ENCODE results near the gene ZGRF1. TPM values are rescaled to one million over a fixed set of nuclear protein-coding genes. Genes with fewer than 3 reads are reported as not detected.
"Not testable (repeated sequence)": the region's sequence is repeated elsewhere in the genome, so short reads cannot be mapped to it uniquely, and the experiment has no call there.

ZGRF1 gene
- total RNA-seq, 3 donors from 2014 or later: 4.9 to 9.4 (median 5.0) TPM

DNA sequence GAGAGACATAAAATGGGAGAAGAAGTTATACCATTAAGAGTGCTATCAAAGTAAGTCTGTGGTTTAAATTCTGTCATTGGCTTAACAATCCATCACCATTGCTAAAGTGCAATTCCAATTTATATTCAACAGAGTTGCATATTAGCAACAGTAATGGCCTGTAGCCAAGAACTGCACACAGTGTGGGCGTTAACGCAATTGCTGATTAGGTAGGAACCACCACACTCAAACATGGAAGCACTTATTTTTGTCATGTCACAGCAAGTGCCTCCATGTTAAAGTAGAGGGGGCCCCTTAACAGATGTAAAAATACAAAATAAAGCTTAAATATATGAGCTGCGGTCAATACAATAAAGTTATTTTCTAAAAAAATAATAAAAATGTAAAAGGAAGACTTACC lies 11.1 kb upstream of the ZGRF1 start:
- H3K9me3 ChIP-seq: no peaks in the 10 kb centered on the region
- H3K4me3 ChIP-seq: no peak overlapping the region
- DNase-seq (ENCODE audit: low spot score in 2 of 2): no peak
- no peaks in the 10 kb centered on the region for H3K4me1 ChIP-seq
- H3K27me3 ChIP-seq: no peaks in the 10 kb centered on the region
- H3K36me3 ChIP-seq: peaks cover 7% of the 10 kb centered on the region
- TF ChIP-seq POLR2A (IDR thresholded peaks at IDR 0.05) (no peak), POLR2AphosphoS5 (IDR thresholded peaks at IDR 0.05) (no peak)
- TF ChIP-seq, protein P1, sequence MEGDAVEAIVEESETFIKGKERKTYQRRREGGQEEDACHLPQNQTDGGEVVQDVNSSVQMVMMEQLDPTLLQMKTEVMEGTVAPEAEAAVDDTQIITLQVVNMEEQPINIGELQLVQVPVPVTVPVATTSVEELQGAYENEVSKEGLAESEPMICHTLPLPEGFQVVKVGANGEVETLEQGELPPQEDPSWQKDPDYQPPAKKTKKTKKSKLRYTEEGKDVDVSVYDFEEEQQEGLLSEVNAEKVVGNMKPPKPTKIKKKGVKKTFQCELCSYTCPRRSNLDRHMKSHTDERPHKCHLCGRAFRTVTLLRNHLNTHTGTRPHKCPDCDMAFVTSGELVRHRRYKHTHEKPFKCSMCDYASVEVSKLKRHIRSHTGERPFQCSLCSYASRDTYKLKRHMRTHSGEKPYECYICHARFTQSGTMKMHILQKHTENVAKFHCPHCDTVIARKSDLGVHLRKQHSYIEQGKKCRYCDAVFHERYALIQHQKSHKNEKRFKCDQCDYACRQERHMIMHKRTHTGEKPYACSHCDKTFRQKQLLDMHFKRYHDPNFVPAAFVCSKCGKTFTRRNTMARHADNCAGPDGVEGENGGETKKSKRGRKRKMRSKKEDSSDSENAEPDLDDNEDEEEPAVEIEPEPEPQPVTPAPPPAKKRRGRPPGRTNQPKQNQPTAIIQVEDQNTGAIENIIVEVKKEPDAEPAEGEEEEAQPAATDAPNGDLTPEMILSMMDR (IDR thresholded peaks at IDR 0.05): no peak
- intact Hi-C loops (cut with DNase I; ENCODE audit: low total_unique reads): loop anchor here (10.0 kb wide), 1 partner anchor 117 kb away; no protein-coding TSS in a partner anchor
- H3K27ac ChIP-seq: no peak overlapping the region

DNA sequence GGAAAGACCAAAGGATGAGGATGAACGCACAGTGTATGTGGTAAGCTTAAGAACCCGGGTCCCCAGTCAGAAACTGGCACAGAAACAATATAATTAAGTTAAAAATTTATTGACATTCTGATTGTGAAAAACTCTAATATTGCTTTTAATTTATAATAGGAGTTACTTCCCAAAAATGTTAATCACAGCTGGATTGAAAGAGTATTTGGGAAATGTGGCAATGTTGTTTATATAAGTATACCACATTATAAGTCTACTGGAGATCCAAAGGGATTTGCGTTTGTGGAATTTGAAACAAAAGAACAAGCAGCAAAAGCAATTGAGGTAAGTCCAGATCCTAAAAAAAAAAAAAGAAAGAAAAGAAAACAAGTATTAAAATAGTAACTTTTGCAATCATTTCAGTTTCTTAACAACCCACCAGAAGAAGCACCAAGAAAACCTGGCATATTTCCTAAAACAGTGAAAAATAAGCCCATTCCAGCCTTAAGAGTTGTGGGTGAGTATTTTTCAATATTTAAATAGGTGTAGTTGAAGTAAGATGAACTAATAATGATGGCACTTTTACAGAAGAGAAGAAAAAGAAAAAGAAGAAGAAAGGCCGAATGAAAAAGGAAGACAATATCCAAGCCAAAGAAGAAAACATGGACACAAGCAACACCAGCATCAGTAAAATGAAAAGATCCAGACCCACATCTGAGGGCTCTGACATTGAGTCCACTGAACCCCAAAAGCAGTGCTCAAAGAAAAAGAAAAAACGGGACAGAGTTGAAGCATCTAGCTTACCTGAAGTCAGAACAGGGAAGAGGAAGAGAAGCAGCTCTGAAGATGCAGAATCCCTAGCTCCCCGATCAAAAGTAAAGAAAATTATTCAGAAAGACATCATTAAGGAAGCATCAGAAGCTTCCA lies 10.2 kb upstream of the ZGRF1 start:
- Histone ChIP-seq H3K27me3 (no peaks in the 10 kb centered on the region), H3K36me3 (peaks cover 7% of the 10 kb centered on the region), H3K9me3 (no peaks in the 10 kb centered on the region), H3K4me3 (no peak overlapping the region), H3K4me1 (no peaks in the 10 kb centered on the region), H3K27ac (no peak overlapping the region)
- no peak for DNase-seq (ENCODE audit: low spot score in 2 of 2)
- TF ChIP-seq POLR2AphosphoS5 (IDR thresholded peaks at IDR 0.05) (no peak), POLR2A (IDR thresholded peaks at IDR 0.05) (no peak)
- TF ChIP-seq, protein P1 (IDR thresholded peaks at IDR 0.05): no peak
- intact Hi-C loops (cut with DNase I; ENCODE audit: low total_unique reads): loop anchor here (10.0 kb wide), 1 partner anchor 118 kb away; no protein-coding TSS in a partner anchor

DNA sequence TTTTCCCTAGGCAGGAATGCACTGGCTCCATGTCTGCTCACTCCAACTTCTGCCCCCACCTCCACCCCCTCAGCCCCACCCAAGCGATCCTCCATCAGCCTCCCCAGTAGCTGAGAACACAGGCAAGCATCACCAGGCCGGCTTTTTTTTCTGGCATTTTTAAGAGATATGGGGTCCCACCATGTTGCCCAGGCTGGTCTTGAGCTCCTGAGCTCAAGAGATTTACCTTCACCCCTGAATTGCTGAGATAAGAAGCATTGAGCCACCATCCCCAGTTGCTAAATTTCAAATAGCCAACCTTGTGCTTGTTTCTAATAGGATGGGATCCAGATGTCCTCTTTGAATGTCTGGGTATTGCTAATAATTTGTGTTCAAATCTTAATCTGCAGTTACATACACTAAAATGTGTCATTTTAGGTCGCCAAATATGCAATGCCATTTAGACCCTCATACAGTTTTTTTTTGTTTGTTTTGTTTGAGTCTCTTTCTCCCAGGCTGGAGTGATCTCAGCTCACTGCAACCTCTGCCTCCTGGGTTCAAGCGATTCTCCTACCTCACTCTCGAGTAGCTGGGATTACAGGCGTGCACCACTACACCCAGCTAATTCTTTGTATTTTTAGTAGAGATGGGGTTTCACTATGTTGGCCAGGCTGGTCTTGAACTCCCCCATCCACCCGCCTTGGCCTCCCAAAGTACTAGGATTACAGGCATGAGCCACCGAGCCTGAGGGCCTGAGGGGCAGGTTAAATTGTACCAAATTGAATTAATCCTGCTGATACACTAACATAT lies 9.0 kb upstream of the ZGRF1 start:
- no peak for DNase-seq (ENCODE audit: low spot score in 2 of 2)
- TF ChIP-seq, protein P1 (IDR thresholded peaks at IDR 0.05): no peak
- no peak for TF ChIP-seq POLR2AphosphoS5 (IDR thresholded peaks at IDR 0.05)
- TF ChIP-seq POLR2A (IDR thresholded peaks at IDR 0.05): no peak
- Histone ChIP-seq H3K9me3 (no peaks in the 10 kb centered on the region), H3K36me3 (no peaks in the 10 kb centered on the region), H3K4me3 (no peak overlapping the region), H3K27me3 (no peaks in the 10 kb centered on the region), H3K4me1 (no peaks in the 10 kb centered on the region), H3K27ac (no peak overlapping the region)
- intact Hi-C loops (cut with DNase I; ENCODE audit: low total_unique reads): loop anchor here (10.0 kb wide), 1 partner anchor 119 kb away; no protein-coding TSS in a partner anchor

DNA sequence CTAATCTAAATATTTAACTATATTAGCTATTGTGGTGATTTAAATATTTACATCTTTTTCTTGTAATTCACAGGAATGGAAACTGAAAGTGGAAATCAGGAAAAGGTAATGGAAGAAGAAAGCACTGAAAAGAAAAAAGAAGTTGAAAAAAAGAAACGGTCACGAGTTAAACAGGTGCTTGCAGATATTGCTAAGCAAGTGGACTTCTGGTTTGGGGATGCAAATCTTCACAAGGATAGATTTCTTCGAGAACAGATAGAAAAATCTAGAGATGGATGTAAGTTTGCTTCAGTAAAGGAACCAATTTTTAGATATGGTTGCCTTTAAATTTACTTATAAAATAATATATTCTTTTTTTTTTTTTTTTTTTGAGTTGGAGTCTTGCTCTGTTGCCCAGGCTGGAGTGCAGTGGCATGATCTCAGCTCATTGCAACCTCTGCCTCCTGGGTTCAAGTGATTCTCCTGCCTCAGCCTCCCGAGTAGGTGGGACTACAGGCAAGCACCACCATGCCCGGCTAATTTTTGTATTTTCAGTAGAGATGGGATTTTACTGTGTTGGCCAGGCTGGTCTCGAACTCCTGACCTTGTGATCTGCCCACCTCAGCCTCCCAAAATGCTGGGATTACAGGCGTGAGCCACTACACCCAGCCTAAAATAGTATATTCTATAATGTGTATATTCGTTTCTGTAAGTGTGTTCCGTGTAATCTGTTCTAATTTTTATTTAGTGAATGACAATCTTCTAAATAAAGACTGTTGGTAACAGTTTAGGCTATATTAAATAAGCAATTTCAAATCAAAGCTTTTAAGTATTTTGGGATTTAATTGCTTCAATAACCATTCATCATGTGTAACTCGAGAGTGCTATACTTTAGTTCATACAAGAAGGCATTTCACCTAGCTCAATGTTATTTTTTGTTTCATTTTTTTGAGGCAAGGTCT lies 8.2 kb upstream of the ZGRF1 start:
- H3K27me3 ChIP-seq; H3K4me3 ChIP-seq; DNase-seq (ENCODE audit: low spot score in 2 of 2); H3K4me1 ChIP-seq; H3K36me3 ChIP-seq; H3K27ac ChIP-seq; H3K9me3 ChIP-seq: not testable (repeated sequence)
- intact Hi-C loops (cut with DNase I; ENCODE audit: low total_unique reads): loop anchor here (10.0 kb wide), 1 partner anchor 120 kb away; no protein-coding TSS in a partner anchor

DNA sequence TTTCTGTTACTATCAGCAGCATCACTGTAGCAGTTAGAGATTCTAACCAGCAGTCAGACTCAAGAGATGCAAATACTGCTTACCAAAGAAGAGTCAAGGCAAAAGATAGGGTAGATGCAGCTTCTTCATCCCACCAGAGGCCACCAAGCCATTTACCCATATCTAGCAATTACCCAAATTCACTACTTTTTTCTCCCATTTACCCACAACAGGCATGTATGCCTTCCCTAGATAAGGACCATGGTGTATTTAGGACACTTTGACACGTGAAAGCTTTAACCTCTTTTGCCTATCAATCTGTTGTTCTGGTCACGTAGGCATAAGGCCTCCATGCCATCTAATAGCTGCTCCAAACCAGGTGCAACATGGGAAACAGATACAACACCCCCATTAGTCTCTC lies 5.8 kb upstream of the ZGRF1 start:
- no peaks in the 10 kb centered on the region for H3K36me3 ChIP-seq
- no peaks in the 10 kb centered on the region for H3K9me3 ChIP-seq
- H3K27ac ChIP-seq: no peak overlapping the region
- DNase-seq (ENCODE audit: low spot score in 2 of 2): no peak
- no peaks in the 10 kb centered on the region for H3K27me3 ChIP-seq
- intact Hi-C loops (cut with DNase I; ENCODE audit: low total_unique reads): loop anchor here (10.0 kb wide), 1 partner anchor 122 kb away; no protein-coding TSS in a partner anchor
- TF ChIP-seq, protein P1 (IDR thresholded peaks at IDR 0.05): no peak
- no peak for TF ChIP-seq POLR2A (IDR thresholded peaks at IDR 0.05)
- TF ChIP-seq POLR2AphosphoS5 (IDR thresholded peaks at IDR 0.05): no peak
- no peak overlapping the region for H3K4me3 ChIP-seq
- H3K4me1 ChIP-seq: peaks cover 0 to 9% of the 10 kb centered on the region in 2 donors
